Neural cell (in vitro differentiated cells): Measurements from ENCODE around the gene PTPRG. TPM values are rescaled to one million over a fixed set of nuclear protein-coding genes. Genes with fewer than 3 reads are reported as not detected.

Source experiments
- H2AFZ ChIP-seq: fragments of 200-600, 300-800 bp; sonication (generic), shearing (Covaris generic); 2 replicates; pipeline ENCODE4 v1.6.0; 2014; ENCODE audit warnings: low read depth, mild to moderate bottlenecking, antibody characterized with exemption, low read length, moderate library complexity
- H3F3A ChIP-seq: fragments of 200-600 bp; shearing (Covaris generic); 2 replicates; pipeline ENCODE4 v1.6.1; 2016; ENCODE audit warnings: mild to moderate bottlenecking, moderate library complexity, mixed read lengths, antibody characterized with exemption, low read length; ENCODE audit not compliant: insufficient read depth, poor library complexity, severe bottlenecking
- H3K27ac ChIP-seq: fragments of 200-600, 300-800 bp; sonication (generic), shearing (Covaris generic); 2 replicates; pipeline ENCODE4 v1.5.1; 2014; ENCODE audit warnings: mild to moderate bottlenecking, low read length, moderate library complexity
- H3K27me3 ChIP-seq: fragments of 300-800, 200-600 bp; sonication (generic), shearing (Covaris generic); 2 replicates; pipeline ENCODE4 v1.6.0; 2014; ENCODE audit warnings: mild to moderate bottlenecking, low read depth, low read length, moderate library complexity; ENCODE audit not compliant: insufficient read depth
- H3K36me3 ChIP-seq: fragments of 300-800, 200-600 bp; sonication (generic), shearing (Covaris generic); 2 replicates; pipeline ENCODE4 v1.5.1; 2014; ENCODE audit warnings: mild to moderate bottlenecking, antibody characterized with exemption, low read length, moderate library complexity; ENCODE audit not compliant: insufficient read depth
- H3K4me2 ChIP-seq: fragments of 300-800, 200-600 bp; sonication (generic), shearing (Covaris generic); 2 replicates; pipeline ENCODE4 v1.6.0; 2014; ENCODE audit warnings: mild to moderate bottlenecking, low read length
- H3K4me3 ChIP-seq: fragments of 300-800, 200-600 bp; sonication (generic), shearing (Covaris generic); 2 replicates; pipeline ENCODE4 v1.5.1; 2014; ENCODE audit warnings: mild to moderate bottlenecking, low read length, moderate library complexity
- H3K79me2 ChIP-seq: fragments of 200-600 bp; shearing (Covaris generic); replicated peaks from 2 replicates; pipeline ENCODE4 v1.6.0; 2014; ENCODE audit warnings: mild to moderate bottlenecking, low read length, moderate library complexity; ENCODE audit not compliant: insufficient read depth
- H3K9ac ChIP-seq: fragments of 300-800, 200-600 bp; sonication (generic), shearing (Covaris generic); 2 replicates; pipeline ENCODE4 v1.6.1; 2016; ENCODE audit warnings: mild to moderate bottlenecking, low read length, mixed read lengths
- H3K9me2 ChIP-seq: fragments of 200-600 bp; shearing (Covaris generic); 2 replicates; pipeline ENCODE4 v1.6.1; 2016; ENCODE audit warnings: mild to moderate bottlenecking, low read length, mixed read lengths; ENCODE audit not compliant: insufficient read depth
- H3K9me3 ChIP-seq: fragments of 200-600, 300-800 bp; sonication (generic), shearing (Covaris generic); 2 replicates; pipeline ENCODE4 v1.6.1; 2016; ENCODE audit warnings: mild to moderate bottlenecking, mixed run types, low read length, moderate library complexity, mixed read lengths
- H4K20me1 ChIP-seq: fragments of 200-600 bp; shearing (Covaris generic); 2 replicates; pipeline ENCODE4 v1.6.1; 2016; ENCODE audit warnings: mild to moderate bottlenecking, mixed run types; ENCODE audit not compliant: insufficient read depth
- CTCF ChIP-seq: fragments of 450-650 bp; IDR thresholded peaks from 2 replicates; pipeline ENCODE4 v1.5.1; 2014; ENCODE audit warnings: antibody characterized with exemption, mild to moderate bottlenecking, moderate library complexity; ENCODE audit not compliant: poor library complexity, severe bottlenecking
- EP300 ChIP-seq: fragments of 450-650 bp; conservative IDR thresholded peaks from 2 replicates; pipeline ENCODE4 v1.6.1; 2014; ENCODE audit warnings: antibody characterized with exemption, mild to moderate bottlenecking, moderate library complexity; ENCODE audit not compliant: poor library complexity, severe bottlenecking
- EZH2 ChIP-seq: fragments of 200-600, 300-800 bp; shearing (Covaris generic), sonication (generic); IDR thresholded peaks from 2 replicates; pipeline ENCODE4 v1.6.1; 2014; ENCODE audit warnings: antibody characterized with exemption, low read length, borderline replicate concordance, mild to moderate bottlenecking; ENCODE audit not compliant: insufficient read depth, poor library complexity, severe bottlenecking
- MXI1 ChIP-seq: fragments of 450-650 bp; conservative IDR thresholded peaks from 2 replicates; pipeline ENCODE4 v1.6.1; 2014; ENCODE audit warnings: antibody characterized with exemption, mild to moderate bottlenecking; ENCODE audit not compliant: poor library complexity, severe bottlenecking
- POLR2AphosphoS5 ChIP-seq: IDR thresholded peaks from 2 replicates; pipeline ENCODE4 v1.6.1; 2012
- RAD21 ChIP-seq: fragments of 450-650 bp; conservative IDR thresholded peaks from 2 replicates; pipeline ENCODE4 v1.6.1; 2014; ENCODE audit warnings: antibody characterized with exemption, mild to moderate bottlenecking, moderate library complexity
- REST ChIP-seq: IDR thresholded peaks from 2 replicates; pipeline ENCODE4 v1.6.1; 2012; ENCODE audit warnings: borderline replicate concordance
- SMC3 ChIP-seq: fragments of 450-650 bp; conservative IDR thresholded peaks from 2 replicates; pipeline ENCODE4 v1.6.1; 2014; ENCODE audit warnings: antibody characterized with exemption, mild to moderate bottlenecking, moderate library complexity; ENCODE audit not compliant: poor library complexity
- TAF1 ChIP-seq: IDR thresholded peaks from 2 replicates; pipeline ENCODE4 v1.6.1; 2012; ENCODE audit warnings: low read depth
- polyA plus RNA-seq: library from polyadenylated mRNA; depleted of rRNA; stranded (reverse); fragments of >200 nt; gene quantifications from 2 replicates; pipeline ENCODE4 v1.2.3, GENCODE V29; 2014

The PTPRG gene
- polyA plus RNA-seq, 1 donor from 2014 or later = 33.1 TPM

- H3K9me3 ChIP-seq = no peaks in the 10 kb centered on the region
- H3K9me2 ChIP-seq = no peaks in the 10 kb centered on the region
- H3K9ac ChIP-seq = no peak overlapping the region
- no peak overlapping the region for H3K27ac ChIP-seq
- H3K36me3 ChIP-seq = no peaks in the 10 kb centered on the region
- no peaks in the 10 kb centered on the region for H3K79me2 ChIP-seq
- H3F3A ChIP-seq = no peaks in the 10 kb centered on the region
- no peak overlapping the region for H2AFZ ChIP-seq
- no peak overlapping the region for H3K4me3 ChIP-seq
- H4K20me1 ChIP-seq = no peaks in the 10 kb centered on the region
- no peak overlapping the region for H3K4me2 ChIP-seq
- H3K27me3 ChIP-seq = no peaks in the 10 kb centered on the region
- TF ChIP-seq POLR2AphosphoS5 = no peak
- TF ChIP-seq CTCF = no peak
- no peak for TF ChIP-seq RAD21
- no peak for TF ChIP-seq SMC3
- TF ChIP-seq EZH2 = no peak
- no peak for TF ChIP-seq MXI1
- no peak for TF ChIP-seq REST
- no peak for TF ChIP-seq TAF1
- TF ChIP-seq EP300 = no peak
These were observed 203.9 kb downstream of the PTPRG start for GRCh38 chr3:61765157-61765876.

- H3F3A ChIP-seq = no peaks in the 10 kb centered on the region
- peaks cover 3% of the 10 kb centered on the region for H3K79me2 ChIP-seq
- H3K9ac ChIP-seq = no peak overlapping the region
- no peaks in the 10 kb centered on the region for H3K36me3 ChIP-seq
- no peak overlapping the region for H3K4me3 ChIP-seq
- H4K20me1 ChIP-seq = no peaks in the 10 kb centered on the region
- H3K4me2 ChIP-seq = no peak overlapping the region
- H3K9me2 ChIP-seq = no peaks in the 10 kb centered on the region
- TF ChIP-seq TAF1 (no peak), RAD21 (no peak), POLR2AphosphoS5 (no peak), EP300 (no peak), MXI1 (no peak), REST (no peak), SMC3 (no peak), CTCF (no peak), EZH2 (no peak)
- no peaks in the 10 kb centered on the region for H3K9me3 ChIP-seq
- H3K27ac ChIP-seq = no peak overlapping the region
- H3K27me3 ChIP-seq = no peaks in the 10 kb centered on the region
- no peak overlapping the region for H2AFZ ChIP-seq
These were observed 207.1 kb downstream of the PTPRG start for GRCh38 chr3:61768284-61769037.
